Embryonic facial prominence (tissue), 1 donor: Measurements from ENCODE around the gene SC5D.
A peak's percentile ranks its signal among the peaks of the same experiment; 100 is the strongest.

Source experiments
- DNase-seq: peaks from one replicate; pipeline ENCODE4 v3.0.0-alpha.2; 2016; ENCODE audit errors: extremely low spot score

The SC5D gene, protein sequence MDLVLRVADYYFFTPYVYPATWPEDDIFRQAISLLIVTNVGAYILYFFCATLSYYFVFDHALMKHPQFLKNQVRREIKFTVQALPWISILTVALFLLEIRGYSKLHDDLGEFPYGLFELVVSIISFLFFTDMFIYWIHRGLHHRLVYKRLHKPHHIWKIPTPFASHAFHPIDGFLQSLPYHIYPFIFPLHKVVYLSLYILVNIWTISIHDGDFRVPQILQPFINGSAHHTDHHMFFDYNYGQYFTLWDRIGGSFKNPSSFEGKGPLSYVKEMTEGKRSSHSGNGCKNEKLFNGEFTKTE

DNA sequence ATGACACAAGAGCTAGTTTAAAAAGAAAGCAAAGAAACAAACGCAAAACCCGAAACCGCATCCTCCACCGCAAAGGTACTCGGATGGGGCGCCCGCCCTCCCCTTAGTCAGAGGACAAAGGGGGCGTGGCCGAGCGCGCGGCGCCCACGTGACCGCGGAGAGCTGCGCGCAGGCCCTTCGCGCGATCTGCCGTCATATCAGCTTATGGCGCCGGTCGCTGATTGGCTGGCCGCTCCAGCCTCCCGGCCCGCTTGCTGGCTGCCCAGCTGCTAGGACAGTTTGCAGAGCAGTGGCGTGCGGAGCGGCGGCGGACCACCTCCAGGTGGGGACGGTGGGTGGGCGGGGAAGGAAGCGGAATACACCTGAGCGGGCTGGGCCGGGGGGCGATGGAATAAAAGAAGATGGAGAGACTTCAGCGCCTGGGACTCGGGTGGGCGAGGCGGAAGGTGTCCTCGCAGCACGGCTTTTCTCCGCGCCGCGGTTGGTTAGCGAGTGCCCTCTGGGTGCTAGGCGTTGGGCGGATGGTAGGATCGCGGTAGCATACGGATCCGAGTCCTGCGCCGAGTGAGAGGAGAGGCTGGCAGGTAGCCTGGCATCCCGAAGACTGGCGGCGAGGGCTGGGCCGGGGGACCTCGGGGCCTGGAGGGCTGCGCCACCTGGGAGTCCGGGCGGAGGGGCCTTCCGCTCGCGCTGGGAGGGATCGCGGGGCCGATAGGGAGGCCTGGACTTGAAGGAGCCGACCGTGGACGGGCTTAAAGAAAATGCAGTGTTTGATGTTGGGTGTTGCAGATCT is at the start of gene SC5D:
Gene SC5D (plus strand): TSS at position 277 of the 793 bp plus-strand sequence. CDS start 10,605 bp downstream, outside the sequence.
- DNase-seq: peak; percentile 88

GRCh38 chr11:121244884-121245283 is 47.7 kb upstream of the SC5D start:
- DNase-seq: no peak

GRCh38 chr11:121246021-121246768 is 46.4 kb upstream of the SC5D start:
- no peak for DNase-seq

DNA sequence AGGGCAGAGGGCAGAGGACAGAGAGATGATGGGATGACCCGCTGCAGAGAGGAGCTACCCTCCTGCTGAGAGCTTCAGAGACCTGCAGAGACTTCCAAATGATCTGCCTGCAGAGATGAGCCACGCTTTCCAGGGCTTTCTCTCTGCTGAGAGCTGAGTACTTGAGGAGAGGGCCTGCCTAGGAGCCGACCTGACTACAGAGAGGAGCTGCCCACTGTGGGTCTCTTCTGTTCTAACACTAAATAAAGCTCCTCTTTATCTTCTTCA is 45.9 kb upstream of the SC5D start:
- no peak for DNase-seq

- no peak for DNase-seq
Observed at GRCh38 chr11:121248496-121248895, 44.1 kb upstream of the SC5D start.

DNA sequence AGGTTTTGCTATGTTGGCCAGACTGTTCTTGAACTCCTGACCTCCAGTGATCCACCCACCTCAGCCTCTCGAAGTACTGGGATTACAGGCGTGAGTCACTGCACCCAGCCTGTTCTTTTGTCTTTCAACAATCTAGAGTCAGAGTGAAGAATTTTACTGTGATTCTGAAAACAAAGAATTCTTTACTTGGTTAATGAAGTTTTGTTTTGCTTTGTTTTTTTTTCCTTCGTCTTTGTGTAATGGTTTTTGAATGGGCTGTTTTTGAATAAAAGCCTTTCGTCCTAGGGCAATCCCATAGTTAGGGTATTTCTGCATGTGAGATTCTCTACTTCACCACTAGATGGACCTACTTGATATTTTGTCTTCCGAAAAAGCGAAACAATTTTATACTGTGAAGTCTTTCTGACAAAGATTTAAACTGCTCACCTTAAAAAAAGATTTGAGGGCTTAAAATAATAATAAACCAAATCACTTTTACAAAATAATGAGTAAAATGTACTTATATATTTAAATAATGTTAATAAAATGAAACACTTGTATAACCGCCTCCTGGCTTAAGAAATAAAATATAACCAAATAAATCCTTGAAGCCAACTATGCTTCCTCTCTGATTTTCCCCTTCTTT is 43.4 kb upstream of the SC5D start:
- DNase-seq: peak; percentile 25

- no peak for DNase-seq
Observed at GRCh38 chr11:121250843-121251242, 41.7 kb upstream of the SC5D start.

DNA sequence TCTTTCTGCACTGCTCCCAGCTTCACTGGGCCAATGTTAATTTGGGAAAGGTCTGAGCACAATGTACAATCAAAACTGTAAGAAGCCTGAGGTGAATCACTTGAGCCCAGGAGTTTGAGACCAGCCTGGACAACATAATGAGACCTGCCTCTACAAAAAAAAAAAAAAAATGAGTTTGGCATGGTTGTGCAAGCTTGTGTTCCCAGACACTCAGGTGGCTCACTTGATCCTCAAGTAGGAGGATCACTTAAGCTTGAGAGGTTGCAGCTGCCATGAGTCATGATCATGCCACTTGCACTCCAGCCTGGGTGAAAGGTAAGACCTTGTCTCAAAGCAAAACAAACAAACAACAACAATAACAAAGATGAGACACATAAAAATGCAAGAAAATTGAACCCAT is 38.6 kb upstream of the SC5D start:
- DNase-seq: no peak

- DNase-seq: no peak
Observed at GRCh38 chr11:121254756-121255155, 37.8 kb upstream of the SC5D start.

- DNase-seq: no peak
Observed at GRCh38 chr11:121255473-121256125, 37.0 kb upstream of the SC5D start.

- no peak for DNase-seq
Observed at GRCh38 chr11:121257289-121257688, 35.3 kb upstream of the SC5D start.

- DNase-seq: no peak
Observed at GRCh38 chr11:121257976-121258375, 34.6 kb upstream of the SC5D start.

DNA sequence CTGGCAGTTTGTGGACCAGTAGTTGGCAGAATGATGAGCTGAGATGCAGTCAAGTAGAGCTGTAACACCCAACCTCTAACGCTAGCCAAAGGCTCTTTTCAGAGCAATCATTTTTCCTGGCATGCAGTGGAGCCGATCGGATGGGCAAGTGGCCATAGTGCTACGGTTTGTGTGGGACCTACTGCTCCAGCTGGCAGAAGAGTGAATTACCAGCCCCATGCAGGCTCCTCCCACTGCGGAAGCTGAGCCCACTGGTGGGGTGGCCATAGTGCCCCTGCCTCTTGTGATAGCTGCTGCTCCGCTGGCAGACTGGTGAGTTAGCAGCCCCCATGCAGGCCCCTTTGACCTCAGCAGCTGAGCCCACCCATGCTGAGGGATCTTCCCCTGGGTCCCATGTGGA is 27.0 kb upstream of the SC5D start:
- DNase-seq: no peak

DNA sequence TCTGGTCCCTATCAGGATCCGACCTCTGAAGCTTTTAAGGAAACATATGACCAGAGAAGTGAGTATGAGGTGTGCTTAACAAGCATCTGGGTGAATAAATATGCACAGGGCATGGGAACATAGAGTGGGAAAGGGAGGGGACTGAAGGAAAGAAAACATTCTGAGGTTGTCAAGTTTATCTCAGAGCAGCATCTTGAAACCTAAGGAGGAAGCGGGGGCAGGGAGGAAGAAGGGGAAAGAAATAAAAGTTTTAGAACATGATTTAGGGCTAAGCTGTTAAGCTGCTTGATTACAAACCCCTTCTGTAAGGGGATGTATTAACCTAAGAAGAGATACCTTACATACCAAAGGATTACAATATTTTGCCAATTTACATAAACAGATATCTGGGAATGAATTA is 24.0 kb upstream of the SC5D start:
- DNase-seq: no peak

DNA sequence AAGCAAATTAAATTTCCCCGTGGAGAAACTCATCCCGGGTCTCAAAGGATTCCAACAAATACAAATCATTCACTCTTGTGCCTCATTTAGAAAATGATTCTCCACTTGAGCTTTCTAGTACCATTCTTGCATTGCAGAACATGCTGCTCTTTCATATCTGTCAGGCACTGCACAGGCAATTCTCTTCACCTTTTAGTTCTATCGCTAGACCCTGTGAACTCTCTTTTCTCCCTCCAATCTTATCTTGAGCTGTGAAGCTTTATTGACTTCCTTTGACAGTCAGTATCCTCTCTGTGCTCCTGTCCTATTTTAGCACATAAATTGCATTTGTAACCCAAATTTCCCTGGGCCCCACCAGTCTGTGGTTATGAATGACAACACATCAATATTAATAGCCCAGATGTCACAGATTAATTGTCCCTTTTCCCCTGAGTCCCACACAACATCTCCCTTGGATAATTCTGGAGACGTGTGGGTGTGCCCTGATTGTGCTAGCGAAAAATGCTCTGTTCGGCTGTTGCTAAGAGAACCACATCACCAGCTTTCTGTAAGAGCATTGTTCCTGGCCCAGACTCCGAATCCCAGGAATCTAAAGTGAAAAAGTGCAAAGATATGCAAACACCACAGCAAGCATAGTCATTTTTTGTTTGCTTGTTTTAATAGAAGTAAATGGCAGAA is 22.4 kb upstream of the SC5D start:
- DNase-seq: no peak

DNA sequence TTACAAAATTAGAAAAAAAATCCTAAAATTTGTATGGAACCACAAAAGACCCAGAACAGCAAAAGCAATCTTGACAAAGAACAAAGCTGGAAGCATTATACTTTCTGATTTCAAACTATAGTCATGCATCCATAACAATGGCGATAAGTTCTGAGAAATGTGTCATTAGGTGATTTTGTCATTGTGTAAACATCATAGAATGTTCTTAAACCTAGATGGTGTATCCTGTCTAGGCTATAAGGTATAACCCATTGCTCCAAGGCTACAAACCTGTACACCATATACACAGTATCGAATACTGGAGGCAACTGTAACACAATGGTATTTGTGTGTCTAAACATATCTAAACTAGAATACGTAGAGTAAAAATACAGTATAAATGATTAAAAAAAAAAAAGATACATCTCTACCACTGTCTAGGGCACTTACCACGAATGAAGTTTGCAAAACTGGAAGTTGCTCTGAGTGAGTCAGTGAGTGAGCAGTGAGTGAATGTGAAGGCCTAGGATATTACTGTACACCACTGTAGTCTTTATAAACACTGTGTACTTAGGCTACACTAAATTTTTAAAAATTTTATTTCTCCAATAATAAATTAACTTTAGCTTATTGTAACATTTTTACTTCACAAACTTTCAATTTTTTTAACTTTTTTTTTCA is 18.1 kb upstream of the SC5D start:
- DNase-seq: no peak

DNA sequence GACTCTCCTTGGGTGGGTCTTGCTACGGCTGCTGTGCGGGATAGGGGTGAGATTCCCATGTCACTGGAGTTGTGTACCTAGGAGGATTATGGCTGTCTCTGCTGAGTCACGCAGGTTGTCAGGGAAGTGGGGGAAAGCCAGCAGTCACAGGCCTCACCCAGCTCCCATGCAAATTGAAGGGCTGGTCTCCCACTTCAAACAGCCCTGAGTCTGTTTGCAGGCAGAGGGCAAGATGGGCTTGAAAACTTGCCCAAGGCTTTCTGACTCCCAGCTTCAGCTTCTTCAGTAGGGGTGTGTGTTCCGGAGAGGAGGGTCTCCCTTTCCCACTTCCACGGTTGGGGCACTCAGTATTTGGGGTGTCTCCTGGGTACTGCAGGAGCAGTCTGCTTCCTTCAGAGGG is 10.9 kb upstream of the SC5D start:
- DNase-seq: no peak

DNA sequence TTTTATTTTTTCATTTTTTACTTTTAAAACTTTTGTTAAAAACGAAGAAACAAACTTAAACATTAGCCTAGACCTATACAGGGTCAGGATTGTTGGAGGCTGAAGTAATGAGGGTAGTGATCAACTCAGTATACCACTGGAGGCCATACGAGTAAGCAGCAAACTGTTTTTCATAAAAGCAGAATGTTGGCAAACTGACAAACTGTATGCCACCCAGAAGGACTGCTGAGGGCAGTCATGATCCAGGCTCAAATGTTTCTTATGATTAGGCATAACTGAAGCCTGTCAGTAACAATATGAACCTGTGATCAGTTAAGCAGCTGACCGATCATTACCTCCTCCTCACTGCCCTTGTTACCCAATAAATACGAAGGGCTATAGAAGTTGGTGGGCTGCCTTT is 10.2 kb upstream of the SC5D start:
- DNase-seq: no peak

- DNase-seq: no peak
Observed at GRCh38 chr11:121282886-121283502, 9.6 kb upstream of the SC5D start.

DNA sequence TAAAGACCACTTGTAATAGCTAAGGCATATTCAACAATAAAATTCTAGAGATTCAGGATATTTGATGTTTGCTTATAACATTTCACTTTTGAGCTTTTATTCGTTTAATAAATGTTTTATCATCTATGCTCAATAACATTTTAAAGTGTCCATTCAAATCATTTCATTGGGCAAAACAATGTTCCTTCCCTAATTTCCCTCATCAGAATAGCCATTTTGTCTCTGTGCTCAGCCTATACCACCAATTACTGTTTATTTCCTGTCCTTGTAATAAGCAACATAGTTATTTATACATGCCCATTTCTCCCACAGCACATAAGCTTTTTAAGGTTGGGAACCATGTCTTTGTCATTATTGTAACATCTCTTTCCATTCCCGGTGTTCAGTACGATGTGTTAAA is 1.3 kb upstream of the SC5D start:
- DNase-seq: no peak
